HL-60 (cell line): Measurements from ENCODE around the gene PCNX4.

Experiments
- DNase-seq, 2 experiments: peaks; one replicate each; pipeline ENCODE4 v3.0.0-alpha.2; 2010 to 2020; ENCODE audit warnings: low read depth in 1 of 2, low spot score in 1 of 2
- H3K27ac ChIP-seq: fragments of 250-450 bp; sonication (Bioruptor Pico); replicated peaks from 2 replicates; pipeline ENCODE4 v1.5.1; 2020; ENCODE audit warnings: mild to moderate bottlenecking, moderate library complexity
- H3K27me3 ChIP-seq: fragments of 250-450 bp; sonication (Bioruptor Pico); 2 replicates; pipeline ENCODE4 v1.5.1; 2021; ENCODE audit warnings: mild to moderate bottlenecking, moderate library complexity; ENCODE audit not compliant: insufficient read depth, poor library complexity, severe bottlenecking
- H3K4me3 ChIP-seq: replicated peaks from 2 replicates; pipeline ENCODE4 v1.5.1; 2011; ENCODE audit warnings: mild to moderate bottlenecking, control low read depth, low read length; ENCODE audit not compliant: insufficient read depth
- GABPA ChIP-seq: IDR thresholded peaks from 2 replicates; pipeline ENCODE4 v1.6.1; 2012; ENCODE audit warnings: low read depth
- POLR2AphosphoS5 ChIP-seq: IDR thresholded peaks from 2 replicates; pipeline ENCODE4 v1.6.1; 2012; ENCODE audit warnings: low read depth
- REST ChIP-seq: IDR thresholded peaks from 2 replicates; pipeline ENCODE4 v1.6.1; 2012; ENCODE audit warnings: low read depth; ENCODE audit not compliant: insufficient replicate concordance
- SPI1 ChIP-seq: IDR thresholded peaks from 2 replicates; pipeline ENCODE4 v1.6.1; 2012; ENCODE audit warnings: low read depth, mild to moderate bottlenecking, borderline replicate concordance
- TF ChIP-seq, protein P1 (sequence below): IDR thresholded peaks from one replicate; pipeline ENCODE4 v1.5.1; 2011; ENCODE audit warnings: low read length, control low read depth, inconsistent platforms; ENCODE audit not compliant: insufficient read depth

PCNX4 gene

GRCh38 chr14:60196291-60196690, 104.6 kb downstream of the PCNX4 start:
- H3K27ac ChIP-seq = no peak overlapping the region; the same call in 1 of the 2 replicates
- DNase-seq = no peak
- TF ChIP-seq GABPA (no peak), POLR2AphosphoS5 (no peak), SPI1 (no peak), REST (no peak)
- TF ChIP-seq, protein P1, sequence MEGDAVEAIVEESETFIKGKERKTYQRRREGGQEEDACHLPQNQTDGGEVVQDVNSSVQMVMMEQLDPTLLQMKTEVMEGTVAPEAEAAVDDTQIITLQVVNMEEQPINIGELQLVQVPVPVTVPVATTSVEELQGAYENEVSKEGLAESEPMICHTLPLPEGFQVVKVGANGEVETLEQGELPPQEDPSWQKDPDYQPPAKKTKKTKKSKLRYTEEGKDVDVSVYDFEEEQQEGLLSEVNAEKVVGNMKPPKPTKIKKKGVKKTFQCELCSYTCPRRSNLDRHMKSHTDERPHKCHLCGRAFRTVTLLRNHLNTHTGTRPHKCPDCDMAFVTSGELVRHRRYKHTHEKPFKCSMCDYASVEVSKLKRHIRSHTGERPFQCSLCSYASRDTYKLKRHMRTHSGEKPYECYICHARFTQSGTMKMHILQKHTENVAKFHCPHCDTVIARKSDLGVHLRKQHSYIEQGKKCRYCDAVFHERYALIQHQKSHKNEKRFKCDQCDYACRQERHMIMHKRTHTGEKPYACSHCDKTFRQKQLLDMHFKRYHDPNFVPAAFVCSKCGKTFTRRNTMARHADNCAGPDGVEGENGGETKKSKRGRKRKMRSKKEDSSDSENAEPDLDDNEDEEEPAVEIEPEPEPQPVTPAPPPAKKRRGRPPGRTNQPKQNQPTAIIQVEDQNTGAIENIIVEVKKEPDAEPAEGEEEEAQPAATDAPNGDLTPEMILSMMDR = no peak
- H3K27me3 ChIP-seq = no peaks in the 10 kb centered on the region
- H3K4me3 ChIP-seq = no peak overlapping the region

GRCh38 chr14:60197629-60198303, 106.0 kb downstream of the PCNX4 start:
- H3K4me3 ChIP-seq = no peak overlapping the region
- peak overlapping the region; percentile 34 for H3K27ac ChIP-seq
- no peak for TF ChIP-seq REST
- TF ChIP-seq GABPA = no peak
- TF ChIP-seq, protein P1 = no peak
- TF ChIP-seq SPI1 = no peak
- no peak for TF ChIP-seq POLR2AphosphoS5
- DNase-seq = peak in 1 of 2 experiments; percentile 62
- H3K27me3 ChIP-seq = no peaks in the 10 kb centered on the region

DNA sequence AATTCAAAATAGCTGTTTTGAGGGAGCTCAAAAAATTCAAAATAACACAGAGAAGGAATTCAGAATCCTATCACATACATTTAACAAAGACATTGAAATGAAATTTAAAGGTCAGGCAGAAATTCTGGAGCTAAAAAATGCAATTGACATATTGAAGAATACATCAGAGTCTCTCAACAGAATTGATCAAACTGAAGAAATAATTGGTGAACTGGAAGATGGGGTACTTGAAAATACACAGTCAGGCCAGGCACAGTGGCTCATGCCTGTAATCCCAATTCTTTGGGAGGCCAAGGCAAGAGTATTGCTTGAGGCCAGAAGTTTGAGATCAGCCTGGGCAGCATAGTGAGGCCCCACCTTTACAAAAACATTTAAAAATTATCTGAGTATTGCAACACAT, 107.6 kb downstream of the PCNX4 start:
- no peak overlapping the region for H3K27ac ChIP-seq
- TF ChIP-seq SPI1 (no peak), REST (no peak), GABPA (no peak), POLR2AphosphoS5 (no peak)
- TF ChIP-seq, protein P1 = no peak
- H3K27me3 ChIP-seq = no peaks in the 10 kb centered on the region
- DNase-seq = no peak
- no peak overlapping the region for H3K4me3 ChIP-seq
